GM12891 (cell line): ENCODE results near the gene CDC7.

Experiments
- PAX5 ChIP-seq: IDR thresholded peaks from 2 replicates; pipeline ENCODE4 v1.6.1; 2011; ENCODE audit warnings: low read length, moderate library complexity, mild to moderate bottlenecking; ENCODE audit not compliant: insufficient read depth, severe bottlenecking
- POLR2A ChIP-seq: IDR thresholded peaks from 2 replicates; pipeline ENCODE4 v1.6.1; 2011; ENCODE audit warnings: low read depth, low read length, control low read depth
- POLR2AphosphoS5 ChIP-seq: IDR thresholded peaks from 2 replicates; pipeline ENCODE4 v1.6.1; 2011; ENCODE audit warnings: low read depth, low read length, control low read depth
- POU2F2 ChIP-seq: IDR thresholded peaks from 2 replicates; pipeline ENCODE4 v1.6.1; 2011; ENCODE audit warnings: low read depth, mild to moderate bottlenecking, control low read depth, low read length, moderate library complexity
- SPI1 ChIP-seq: IDR thresholded peaks from 2 replicates; pipeline ENCODE4 v1.6.1; 2011; ENCODE audit warnings: low read depth, low read length, control low read depth
- TAF1 ChIP-seq: IDR thresholded peaks from 2 replicates; pipeline ENCODE4 v1.6.1; 2011; ENCODE audit warnings: low read depth, low read length, control low read depth

DNA sequence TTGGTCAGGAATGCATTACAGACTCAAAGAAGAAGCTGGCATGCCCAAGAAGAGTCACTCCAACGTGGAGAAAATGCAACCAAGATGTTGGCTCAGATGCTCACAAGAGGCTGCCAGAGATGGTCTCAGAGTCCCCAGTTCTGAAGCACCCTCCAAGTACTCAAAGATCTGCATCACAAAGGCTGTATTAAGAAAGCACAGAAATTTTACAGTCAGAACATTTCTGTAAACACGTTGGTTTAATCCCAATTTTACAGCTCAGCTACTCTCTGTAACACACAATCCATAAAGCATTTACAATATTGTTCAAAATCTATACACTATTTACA lies 69.4 kb downstream of the CDC7 start:
- no peak for TF ChIP-seq POLR2AphosphoS5
- TF ChIP-seq POLR2A: no peak
- no peak for TF ChIP-seq TAF1
- TF ChIP-seq SPI1: no peak
- no peak for TF ChIP-seq PAX5
- no peak for TF ChIP-seq POU2F2
